H1 (cell line): ENCODE results near the gene KRTAP10-7. TPM values are rescaled to one million over a fixed set of nuclear protein-coding genes. Genes with fewer than 3 reads are reported as not detected.

Source experiments
- CTCF ChIA-PET: fragments of 300-600 bp; sonication (Branson Sonifier 250); formaldehyde crosslinking; loops from one replicate; lab custom pipeline; 2021; ENCODE audit not compliant: partially characterized antibody; lab: Charles Lee
- POLR2A ChIA-PET: fragments of 300-600 bp; sonication (Branson Sonifier 250); formaldehyde crosslinking; loops from one replicate; lab custom pipeline; 2021; ENCODE audit warnings: inconsistent platforms; ENCODE audit not compliant: partially characterized antibody; lab: Charles Lee
- DNase-seq, 2 experiments: peaks; one replicate each; pipeline versions ENCODE4 v3.0.0 to v3.0.0-alpha.2; 2010 to 2022; ENCODE audit warnings: low spot score in 2 of 2, low read depth in 1 of 2, mixed read lengths in 1 of 2
- FAIRE-seq: peaks from 2 replicates; lab custom pipeline; 2011; peaks lifted over from hg19 to GRCh38; lab: Jason Lieb, UNC
- H2AFZ ChIP-seq: 2 replicates; pipeline ENCODE4 v1.8.1; 2012; ENCODE audit warnings: low read length, inconsistent platforms
- H2AK5ac ChIP-seq: 2 replicates; pipeline ENCODE4 v1.6.1; 2013; ENCODE audit warnings: low read depth, low read length
- H2BK120ac ChIP-seq: replicated peaks from 2 replicates; pipeline ENCODE3; 2013; ENCODE audit warnings: low read depth, low read length, inconsistent platforms
- H2BK12ac ChIP-seq: 2 replicates; pipeline ENCODE4 v1.6.1; 2013; ENCODE audit warnings: low read depth, low read length
- H2BK15ac ChIP-seq: 2 replicates; pipeline ENCODE4 v1.6.1; 2013; ENCODE audit warnings: low read length
- H2BK20ac ChIP-seq: 2 replicates; pipeline ENCODE4 v1.6.1; 2013; ENCODE audit warnings: low read length
- H2BK5ac ChIP-seq: 2 replicates; pipeline ENCODE4 v1.6.1; 2013; ENCODE audit warnings: low read depth, low read length
- H3K14ac ChIP-seq: 2 replicates; pipeline ENCODE4 v1.6.1; 2013; ENCODE audit warnings: inconsistent platforms; ENCODE audit not compliant: insufficient read length
- H3K18ac ChIP-seq: 2 replicates; pipeline ENCODE4 v1.6.1; 2013; ENCODE audit warnings: low read length; ENCODE audit errors: extremely low read depth
- H3K23ac ChIP-seq: 2 replicates; pipeline ENCODE4 v1.6.1; 2013; ENCODE audit warnings: inconsistent platforms; ENCODE audit not compliant: insufficient read length
- H3K23me2 ChIP-seq: 2 replicates; pipeline ENCODE4 v1.6.1; 2013; ENCODE audit warnings: low read depth, low read length
- H3K27ac ChIP-seq: 2 replicates; pipeline ENCODE4 v1.6.1; 2011; ENCODE audit warnings: low read depth, low read length, inconsistent platforms
- H3K27me3 ChIP-seq, 4 experiments: replicated peaks in 1 of 4; 1 replicate in 1 of 4; 2 replicates in 3 of 4; pipeline versions ENCODE4 v1.6.1 to v1.8.1; 2011 to 2013; ENCODE audit warnings: low read length in 3 of 4, mild to moderate bottlenecking in 3 of 4, inconsistent platforms in 2 of 4, mixed read lengths in 2 of 4, moderate library complexity in 1 of 4; ENCODE audit not compliant: control insufficient read depth in 3 of 4, insufficient read depth in 3 of 4; ENCODE audit errors: extremely low read depth in 1 of 4
- H3K36me3 ChIP-seq, 4 experiments: 2 replicates each; pipeline versions ENCODE4 v1.6.1 to v1.8.1; 2011 to 2013; ENCODE audit warnings: mild to moderate bottlenecking in 4 of 4, low read length in 3 of 4, moderate library complexity in 2 of 4, control low read depth in 1 of 4, inconsistent platforms in 1 of 4; ENCODE audit not compliant: insufficient read depth in 4 of 4, control insufficient read depth in 2 of 4
- H3K4ac ChIP-seq: replicated peaks from 2 replicates; pipeline ENCODE3; 2013; ENCODE audit warnings: low read length, low read depth, mixed read lengths, inconsistent platforms; ENCODE audit not compliant: insufficient read length
- H3K4me1 ChIP-seq, 4 experiments: replicated peaks in 1 of 4; 1 replicate in 1 of 4; 2 replicates in 3 of 4; pipeline versions ENCODE4 v1.6.1 to v1.8.1; 2011 to 2013; ENCODE audit warnings: low read length in 3 of 4, inconsistent platforms in 2 of 4, mixed read lengths in 1 of 4; ENCODE audit not compliant: insufficient read depth in 4 of 4, control insufficient read depth in 3 of 4
- H3K4me2 ChIP-seq, 2 experiments: 2 replicates each; pipeline versions ENCODE4 v1.6.1 to v1.8.1; 2011 to 2013; ENCODE audit warnings: low read depth in 2 of 2, low read length in 2 of 2, control low read depth in 1 of 2, inconsistent platforms in 1 of 2, mild to moderate bottlenecking in 1 of 2; ENCODE audit not compliant: insufficient read depth in 1 of 2
- H3K4me3 ChIP-seq, 4 experiments: fragments of 200-600, 300-600 bp in 1 of 4; sonication (generic), shearing (Covaris generic), sonication (Bioruptor Twin) in 1 of 4; 2 replicates each; pipeline versions ENCODE4 v1.5.1 to v1.8.1; 2011 to 2016; ENCODE audit warnings: low read length in 4 of 4, low read depth in 3 of 4, control low read depth in 2 of 4, inconsistent platforms in 2 of 4, mild to moderate bottlenecking in 2 of 4, mixed read lengths in 1 of 4, moderate library complexity in 1 of 4; ENCODE audit not compliant: insufficient read depth in 2 of 4; ENCODE audit errors: extremely low read depth in 1 of 4
- H3K56ac ChIP-seq: replicated peaks from 2 replicates; pipeline ENCODE3; 2013; ENCODE audit warnings: low read depth, mild to moderate bottlenecking, mixed read lengths, low read length, inconsistent platforms; ENCODE audit not compliant: insufficient read length
- H3K79me1 ChIP-seq: 2 replicates; pipeline ENCODE4 v1.6.1; 2013; ENCODE audit warnings: low read depth, low read length, control low read depth
- H3K79me2 ChIP-seq, 2 experiments: 2 replicates each; pipeline versions ENCODE4 v1.6.1 to v1.8.1; 2012 to 2013; ENCODE audit warnings: low read length in 2 of 2, mild to moderate bottlenecking in 2 of 2, inconsistent platforms in 1 of 2; ENCODE audit not compliant: insufficient read depth in 2 of 2, control insufficient read depth in 1 of 2
- H3K9ac ChIP-seq, 4 experiments: replicated peaks in 1 of 4; 1 replicate in 1 of 4; 2 replicates in 3 of 4; pipeline versions ENCODE4 v1.6.1 to v1.8.1; 2011 to 2013; ENCODE audit warnings: low read depth in 3 of 4, low read length in 3 of 4, control low read depth in 2 of 4, mild to moderate bottlenecking in 2 of 4, moderate library complexity in 2 of 4, inconsistent platforms in 1 of 4; ENCODE audit errors: extremely low read depth in 1 of 4
- H3K9me3 ChIP-seq, 2 experiments: 2 replicates each; pipeline versions ENCODE4 v1.6.1 to v1.8.1; 2012 to 2013; ENCODE audit warnings: mild to moderate bottlenecking in 2 of 2, moderate library complexity in 2 of 2, control low read depth in 1 of 2, inconsistent platforms in 1 of 2, low read depth in 1 of 2, low read length in 1 of 2, mixed read lengths in 1 of 2; ENCODE audit not compliant: insufficient read depth in 2 of 2
- H4K20me1 ChIP-seq, 2 experiments: replicated peaks in 1 of 2; 2 replicates each; pipeline versions ENCODE3 to v1.8.1; 2011 to 2013; ENCODE audit warnings: inconsistent platforms in 2 of 2, low read length in 2 of 2, mild to moderate bottlenecking in 1 of 2; ENCODE audit not compliant: insufficient read depth in 2 of 2, control insufficient read depth in 1 of 2
- H4K5ac ChIP-seq: 2 replicates; pipeline ENCODE4 v1.6.1; 2013; ENCODE audit warnings: low read length, low read depth, mixed read lengths, inconsistent platforms; ENCODE audit not compliant: insufficient read length
- H4K8ac ChIP-seq: 2 replicates; pipeline ENCODE4 v1.8.0; 2013; ENCODE audit warnings: mild to moderate bottlenecking, moderate library complexity, low read length, inconsistent platforms; ENCODE audit not compliant: insufficient read depth; ENCODE audit errors: extremely low read depth
- H4K91ac ChIP-seq: replicated peaks from 2 replicates; pipeline ENCODE3; 2013; ENCODE audit warnings: low read length, mixed read lengths, inconsistent platforms; ENCODE audit not compliant: insufficient read length
- BACH1 ChIP-seq: IDR thresholded peaks from 2 replicates; pipeline ENCODE4 v1.6.1; 2012; ENCODE audit warnings: low read length, improper control_type of control experiment
- BCL11A ChIP-seq, 2 experiments: IDR thresholded peaks; one replicate each; pipeline ENCODE4 v1.6.1; 2011; ENCODE audit warnings: low read depth in 2 of 2, low read length in 2 of 2, mild to moderate bottlenecking in 2 of 2
- BRCA1 ChIP-seq: IDR thresholded peaks from 2 replicates; pipeline ENCODE4 v1.6.1; 2012; ENCODE audit warnings: low read depth, low read length, improper control_type of control experiment
- CTBP2 ChIP-seq: IDR thresholded peaks from 2 replicates; pipeline ENCODE4 v1.7.0; 2011; ENCODE audit warnings: borderline replicate concordance, mild to moderate bottlenecking, moderate library complexity, mixed read lengths, low read length; ENCODE audit not compliant: insufficient read depth, insufficient read length
- EP300 ChIP-seq, 2 experiments: IDR thresholded peaks; 1 replicate in 1 of 2; 2 replicates in 1 of 2; pipeline ENCODE4 v1.6.1; 2011 to 2012; ENCODE audit warnings: low read depth in 2 of 2, low read length in 2 of 2, mild to moderate bottlenecking in 2 of 2, borderline replicate concordance in 1 of 2, inconsistent platforms in 1 of 2, moderate library complexity in 1 of 2
- GABPA ChIP-seq: IDR thresholded peaks from 2 replicates; pipeline ENCODE4 v1.6.1; 2011; ENCODE audit warnings: mild to moderate bottlenecking, low read length, moderate library complexity, borderline replicate concordance; ENCODE audit not compliant: insufficient read depth
- KDM4A ChIP-seq: IDR thresholded peaks from one replicate; pipeline ENCODE4 v1.7.1; 2012; ENCODE audit warnings: low read depth, mild to moderate bottlenecking, moderate library complexity, low read length, inconsistent platforms; ENCODE audit not compliant: severe bottlenecking
- PHF8 ChIP-seq: fragments of 200-600 bp; sonication (generic); conservative IDR thresholded peaks from 2 replicates; pipeline ENCODE4 v1.7.1; 2012; ENCODE audit warnings: low read depth, mild to moderate bottlenecking, inconsistent platforms, low read length, moderate library complexity
- SAP30 ChIP-seq: fragments of 300-600 bp; sonication (generic); IDR thresholded peaks from 2 replicates; pipeline ENCODE4 v1.7.1; 2012; ENCODE audit warnings: low read length, moderate library complexity, mild to moderate bottlenecking, inconsistent platforms; ENCODE audit not compliant: insufficient read depth, insufficient replicate concordance
- SP2 ChIP-seq: IDR thresholded peaks from 2 replicates; pipeline ENCODE4 v1.6.1; 2012; ENCODE audit warnings: mild to moderate bottlenecking, low read length, inconsistent platforms
- SP4 ChIP-seq: IDR thresholded peaks from 2 replicates; pipeline ENCODE4 v1.6.1; 2012; ENCODE audit warnings: low read length, inconsistent platforms
- SRF ChIP-seq: IDR thresholded peaks from 2 replicates; pipeline ENCODE4 v1.6.1; 2011; ENCODE audit warnings: mild to moderate bottlenecking, low read depth, low read length, moderate library complexity
- ZNF274 ChIP-seq: IDR thresholded peaks from 2 replicates; pipeline ENCODE4 v1.7.0; 2012; ENCODE audit warnings: low read length, borderline replicate concordance; ENCODE audit errors: extremely low read depth
- WGBS, 2 experiments: shearing (Covaris generic) in 1 of 2; methylation state at CpG; one replicate each; pipeline versions ENCODE4 v1.1.6 to v1.1.7; 2013 to 2015; ENCODE audit warnings: low lambda C conversion rate in 2 of 2, mixed read lengths in 2 of 2, inconsistent platforms in 1 of 2, low coverage in 1 of 2, missing lambda C conversion rate in 1 of 2; ENCODE audit not compliant: insufficient replicate concordance in 2 of 2, insufficient coverage in 1 of 2, insufficient read length in 1 of 2; ENCODE audit errors: extremely low coverage in 1 of 2, missing lambda C conversion rate in 1 of 2; 5-methylcytosine and 5-hydroxymethylcytosine counted together
- polyA plus RNA-seq, 7 experiments: library from polyadenylated mRNA; depleted of rRNA in 3 of 7; stranded (reverse) in 5 of 7; unstranded in 2 of 7; fragments of >200 nt in 5 of 7; fragments of 200-250 nt in 2 of 7; gene quantifications; 1 replicate in 5 of 7; 2 replicates in 1 of 7; 4 replicates in 1 of 7; pipeline versions ENCODE4 v1.2.1 to v1.2.3, GENCODE V29; 2011 to 2013; ENCODE audit warnings: missing spikeins in 2 of 7, mixed read lengths in 2 of 7
- total RNA-seq: library from RNA; stranded (reverse); fragmentation: NEBNext Ultra II Directional; extraction: Animal tissue kit (Norgen Biotek cat#: 25700); gene quantifications from 2 replicates; pipeline ENCODE4 v1.2.1, GENCODE V29; 2021
- TF ChIP-seq, protein P1 (sequence below): IDR thresholded peaks from 2 replicates; pipeline ENCODE4 v1.6.1; 2012; ENCODE audit warnings: inconsistent platforms

The KRTAP10-7 gene
- total and polyA plus RNA-seq, 2 of the 8 experiments (the other 6 are each of a cell fraction or from before 2014, with no cell fraction given): not detected

DNA sequence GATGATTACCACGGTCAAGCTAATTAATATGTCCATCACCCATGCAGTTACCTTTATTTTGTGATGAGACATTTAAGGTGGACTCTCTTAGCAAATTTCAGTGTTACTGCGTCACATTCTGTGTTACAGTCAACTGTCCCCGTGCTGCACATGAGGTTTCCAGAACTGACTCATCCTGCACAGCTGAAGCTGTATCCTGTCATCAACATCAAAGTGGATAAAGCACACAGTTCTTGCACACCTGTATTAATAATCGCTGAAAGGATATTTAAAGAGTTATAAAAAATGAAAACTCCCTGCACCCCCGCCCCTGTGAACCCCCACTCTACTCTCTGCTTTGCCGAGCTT is 16.6 kb upstream of the KRTAP10-7 start:
- Histone ChIP-seq H3K4me3 (no peak overlapping the region), H2BK5ac (no peak overlapping the region), H3K27me3 (no peaks in the 10 kb centered on the region), H2BK12ac (no peak overlapping the region), H2BK120ac (no peak overlapping the region), H4K5ac (no peak overlapping the region), H3K79me1 (no peaks in the 10 kb centered on the region), H2AK5ac (no peak overlapping the region), H3K18ac (no peak overlapping the region), H3K4ac (no peak overlapping the region), H2AFZ (no peak overlapping the region), H3K23me2 (no peaks in the 10 kb centered on the region), H2BK20ac (no peak overlapping the region), H3K56ac (no peak overlapping the region), H3K36me3 (no peaks in the 10 kb centered on the region), H3K14ac (no peak overlapping the region), H4K91ac (no peak overlapping the region), H3K27ac (no peak overlapping the region), H2BK15ac (no peak overlapping the region), H4K20me1 (no peaks in the 10 kb centered on the region), H3K4me2 (no peak overlapping the region), H3K23ac (no peak overlapping the region), H3K4me1 (no peaks in the 10 kb centered on the region; a peak in 1 of 7 replicates), H3K9me3 (peaks cover 0 to 3% of the 10 kb centered on the region in 2 experiments; a peak in 1 of 4 replicates), H4K8ac (no peak overlapping the region), H3K9ac (no peak overlapping the region), H3K79me2 (no peaks in the 10 kb centered on the region)
- CTCF ChIA-PET: interaction anchor here (1.2 to 1.7 kb wide), 3 partner anchors 9 to 74 kb away, joined by 3 to 6 read pairs (median 5); partner anchors contain the start of gene KRTAP10-6
- WGBS, 2 experiments: 84% methylated on average over 6 of the region's 6 CpGs; no CpG with 5 or more reads in 1 of the 2 experiments
- no peak for FAIRE-seq
- POLR2A ChIA-PET: interaction anchor here (0.9 to 1.9 kb wide), 2 partner anchors 12 to 230 kb away, joined by 3 to 4 read pairs; no protein-coding TSS in a partner anchor
- no peak for DNase-seq
- no peak for TF ChIP-seq BCL11A (IDR thresholded peaks at IDR 0.05; ENCODE audit: low read depth in 2 of 2, low read length in 2 of 2)
- TF ChIP-seq SAP30: no peak
- TF ChIP-seq BACH1: no peak
- no peak for TF ChIP-seq SRF
- TF ChIP-seq, protein P1, sequence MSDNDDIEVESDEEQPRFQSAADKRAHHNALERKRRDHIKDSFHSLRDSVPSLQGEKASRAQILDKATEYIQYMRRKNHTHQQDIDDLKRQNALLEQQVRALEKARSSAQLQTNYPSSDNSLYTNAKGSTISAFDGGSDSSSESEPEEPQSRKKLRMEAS: no peak
- no peak for TF ChIP-seq SP4
- no peak for TF ChIP-seq SP2
- TF ChIP-seq CTBP2: no peak
- TF ChIP-seq KDM4A: no peak
- no peak for TF ChIP-seq BRCA1
- no peak for TF ChIP-seq GABPA
- TF ChIP-seq PHF8: no peak
- no peak for TF ChIP-seq ZNF274
- TF ChIP-seq EP300 (IDR thresholded peaks at IDR 0.05; ENCODE audit: borderline replicate concordance in 1 of 2, low read depth in 2 of 2, low read length in 2 of 2): no peak
